Neural progenitor cell (in vitro differentiated cells): ENCODE data around the gene BIRC6. TPM values are rescaled to one million over a fixed set of nuclear protein-coding genes. Genes with fewer than 3 reads are reported as not detected.
"Not testable (repeated sequence)": the region's sequence is repeated elsewhere in the genome, so short reads cannot be mapped to it uniquely, and the experiment has no call there.

ENCODE experiments used
- DNase-seq: peaks from one replicate; pipeline ENCODE4 v3.0.0-alpha.2; 2016; ENCODE audit warnings: low spot score
- H2AFZ ChIP-seq: fragments of 200-600 bp; sonication (generic); replicated peaks from 2 replicates; pipeline ENCODE4 v1.6.1; 2016; ENCODE audit warnings: antibody characterized with exemption
- H3F3A ChIP-seq: fragments of 200-600 bp; sonication (generic); 2 replicates; pipeline ENCODE4 v1.6.1; 2016; ENCODE audit warnings: antibody characterized with exemption, low read depth
- H3K27ac ChIP-seq: fragments of 200-600 bp; sonication (generic); 2 replicates; pipeline ENCODE4 v1.5.1; 2016; ENCODE audit warnings: mild to moderate bottlenecking
- H3K27me3 ChIP-seq: fragments of 200-600 bp; sonication (generic); 2 replicates; pipeline ENCODE4 v1.6.1; 2016; ENCODE audit warnings: mild to moderate bottlenecking, moderate library complexity
- H3K36me3 ChIP-seq: fragments of 200-600 bp; sonication (generic); 2 replicates; pipeline ENCODE4 v1.5.1; 2016
- H3K4me1 ChIP-seq: fragments of 200-600 bp; sonication (generic); 2 replicates; pipeline ENCODE4 v1.6.1; 2016; ENCODE audit warnings: mixed run types
- H3K4me2 ChIP-seq: fragments of 200-600 bp; sonication (generic); 2 replicates; pipeline ENCODE4 v1.6.1; 2016
- H3K4me3 ChIP-seq: fragments of 200-600 bp; sonication (generic); 2 replicates; pipeline ENCODE4 v1.5.1; 2016
- H3K79me2 ChIP-seq: fragments of 200-600 bp; sonication (generic); 2 replicates; pipeline ENCODE4 v1.6.1; 2016; ENCODE audit warnings: low read depth
- H3K9ac ChIP-seq: fragments of 200-600 bp; sonication (generic); 2 replicates; pipeline ENCODE4 v1.6.1; 2016
- H3K9me3 ChIP-seq: fragments of 200-600 bp; sonication (generic); 2 replicates; pipeline ENCODE4 v1.5.1; 2016; ENCODE audit warnings: low read depth
- H4K20me1 ChIP-seq: fragments of 200-600 bp; sonication (generic); 2 replicates; pipeline ENCODE4 v1.6.1; 2016; ENCODE audit warnings: low read depth
- H3K27ac Mint-ChIP-seq: 3 replicates; pipeline ENCODE4 v1.8.0; 2021; ENCODE audit warnings: mixed read lengths
- H3K27me3 Mint-ChIP-seq: 2 replicates; pipeline ENCODE4 v1.8.0; 2022; ENCODE audit warnings: low read depth, mild to moderate bottlenecking, inconsistent platforms, moderate library complexity, mixed read lengths; ENCODE audit not compliant: insufficient read depth
- H3K36me3 Mint-ChIP-seq: 3 replicates; pipeline ENCODE4 v1.8.0; 2021; ENCODE audit warnings: mixed read lengths
- H3K4me1 Mint-ChIP-seq: 3 replicates; pipeline ENCODE4 v1.8.0; 2021; ENCODE audit warnings: mixed read lengths
- H3K4me3 Mint-ChIP-seq: 3 replicates; pipeline ENCODE4 v1.8.0; 2021; ENCODE audit warnings: mild to moderate bottlenecking, moderate library complexity, mixed read lengths
- H3K9me3 Mint-ChIP-seq: 3 replicates; pipeline ENCODE4 v1.8.0; 2020; ENCODE audit warnings: mixed read lengths
- CTCF ChIP-seq: fragments of 200-600 bp; sonication (generic); IDR thresholded peaks from 2 replicates; pipeline ENCODE4 v1.5.1; 2017; ENCODE audit warnings: antibody characterized with exemption, mild to moderate bottlenecking
- EZH2 ChIP-seq: fragments of 200-600 bp; sonication (generic); IDR thresholded peaks from 2 replicates; pipeline ENCODE4 v1.6.1; 2017; ENCODE audit warnings: antibody characterized with exemption, mild to moderate bottlenecking, moderate library complexity
- EZH2phosphoT487 ChIP-seq: fragments of 200-600 bp; sonication (generic); IDR thresholded peaks from 2 replicates; pipeline ENCODE4 v1.6.1; 2017; ENCODE audit warnings: antibody characterized with exemption
- total RNA-seq: library from RNA; depleted of rRNA; stranded (reverse); fragments of >200 nt; gene quantifications from 2 replicates; pipeline ENCODE4 v1.2.3, GENCODE V29; 2015; ENCODE audit warnings: low replicate concordance

BIRC6 gene
- total RNA-seq, 1 donor from 2014 or later, result 105 TPM

GRCh38 chr2:32369222-32369621 is 12.4 kb downstream of the BIRC6 start:
- no peaks in the 10 kb centered on the region for H3K4me1 Mint-ChIP-seq
- H3K27me3 Mint-ChIP-seq, result no peaks in the 10 kb centered on the region
- Histone ChIP-seq H3K4me1 (no peaks in the 10 kb centered on the region), H4K20me1 (peaks cover 42% of the 10 kb centered on the region), H3K27ac (no peak overlapping the region), H3K4me2 (no peak overlapping the region), H3F3A (no peaks in the 10 kb centered on the region), H3K4me3 (no peak overlapping the region), H3K9me3 (no peaks in the 10 kb centered on the region), H2AFZ (no peak overlapping the region), H3K36me3 (no peaks in the 10 kb centered on the region), H3K9ac (no peak overlapping the region), H3K79me2 (peaks cover 100% of the 10 kb centered on the region), H3K27me3 (no peaks in the 10 kb centered on the region)
- TF ChIP-seq EZH2phosphoT487 (no peak), CTCF (no peak), EZH2 (no peak)
- peaks cover 15% of the 10 kb centered on the region for H3K36me3 Mint-ChIP-seq
- no peak overlapping the region for H3K27ac Mint-ChIP-seq
- DNase-seq, result no peak
- H3K9me3 Mint-ChIP-seq, result no peaks in the 10 kb centered on the region
- no peak overlapping the region for H3K4me3 Mint-ChIP-seq

- H3K36me3 Mint-ChIP-seq, result peaks cover 21% of the 10 kb centered on the region
- not testable (repeated sequence) for H3K27me3 ChIP-seq, H3K4me3 ChIP-seq, H2AFZ ChIP-seq, H3K27ac ChIP-seq, H3K4me1 Mint-ChIP-seq, H3K27ac Mint-ChIP-seq, H3K4me2 ChIP-seq, DNase-seq, H3K36me3 ChIP-seq, H3K9me3 Mint-ChIP-seq, H3K9ac ChIP-seq, H3F3A ChIP-seq, H3K4me1 ChIP-seq, H3K9me3 ChIP-seq, H3K4me3 Mint-ChIP-seq, H3K27me3 Mint-ChIP-seq
- Histone ChIP-seq H4K20me1 (peaks cover 38% of the 10 kb centered on the region), H3K79me2 (peaks cover 98% of the 10 kb centered on the region)
Measured at GRCh38 chr2:32370942-32371341, 14.1 kb downstream of the BIRC6 start.

GRCh38 chr2:32372519-32373182 is 15.8 kb downstream of the BIRC6 start:
- Histone ChIP-seq H3F3A (no peaks in the 10 kb centered on the region), H3K4me1 (peaks cover 9% of the 10 kb centered on the region), H3K4me2 (no peak overlapping the region), H3K27me3 (no peaks in the 10 kb centered on the region), H2AFZ (no peak overlapping the region), H3K9ac (no peak overlapping the region), H3K36me3 (no peaks in the 10 kb centered on the region), H3K79me2 (peaks cover 98% of the 10 kb centered on the region), H3K9me3 (no peaks in the 10 kb centered on the region), H3K4me3 (no peak overlapping the region), H4K20me1 (peaks cover 43% of the 10 kb centered on the region), H3K27ac (no peak overlapping the region)
- Mint-ChIP-seq H3K27me3 (no peaks in the 10 kb centered on the region), H3K27ac (no peak overlapping the region), H3K4me3 (no peak overlapping the region), H3K9me3 (peaks cover 5% of the 10 kb centered on the region), H3K4me1 (peaks cover 4% of the 10 kb centered on the region), H3K36me3 (peaks cover 21% of the 10 kb centered on the region)
- TF ChIP-seq CTCF (no peak), EZH2 (no peak), EZH2phosphoT487 (no peak)
- DNase-seq, result no peak

GRCh38 chr2:32375228-32375892 is 18.5 kb downstream of the BIRC6 start:
- peaks cover 9% of the 10 kb centered on the region for H3K4me1 ChIP-seq
- no peak overlapping the region for H3K27ac ChIP-seq
- H3K36me3 ChIP-seq, result no peaks in the 10 kb centered on the region
- H3K4me3 ChIP-seq, result no peak overlapping the region
- H3K9ac ChIP-seq, result no peak overlapping the region
- Mint-ChIP-seq H3K27ac (no peak overlapping the region), H3K4me3 (no peak overlapping the region), H3K4me1 (peaks cover 4% of the 10 kb centered on the region), H3K36me3 (peaks cover 19% of the 10 kb centered on the region), H3K9me3 (peaks cover 5% of the 10 kb centered on the region), H3K27me3 (no peaks in the 10 kb centered on the region)
- no peak overlapping the region for H3K4me2 ChIP-seq
- no peaks in the 10 kb centered on the region for H3K27me3 ChIP-seq
- TF ChIP-seq EZH2phosphoT487 (no peak), EZH2 (no peak), CTCF (no peak)
- H3K9me3 ChIP-seq, result no peaks in the 10 kb centered on the region
- peaks cover 32% of the 10 kb centered on the region for H4K20me1 ChIP-seq
- peaks cover 97% of the 10 kb centered on the region for H3K79me2 ChIP-seq
- H2AFZ ChIP-seq, result no peak overlapping the region
- peak; percentile 16 for DNase-seq
- H3F3A ChIP-seq, result no peaks in the 10 kb centered on the region
